Activated T-cell treated with anti-CD3 and anti-CD28 coated beads for 4 hours (primary cell): ENCODE results near the gene CYBA.

Experiments
- DNase-seq: peaks from one replicate; pipeline ENCODE4 v3.0.0-alpha.2; 2020

CYBA gene

DNA sequence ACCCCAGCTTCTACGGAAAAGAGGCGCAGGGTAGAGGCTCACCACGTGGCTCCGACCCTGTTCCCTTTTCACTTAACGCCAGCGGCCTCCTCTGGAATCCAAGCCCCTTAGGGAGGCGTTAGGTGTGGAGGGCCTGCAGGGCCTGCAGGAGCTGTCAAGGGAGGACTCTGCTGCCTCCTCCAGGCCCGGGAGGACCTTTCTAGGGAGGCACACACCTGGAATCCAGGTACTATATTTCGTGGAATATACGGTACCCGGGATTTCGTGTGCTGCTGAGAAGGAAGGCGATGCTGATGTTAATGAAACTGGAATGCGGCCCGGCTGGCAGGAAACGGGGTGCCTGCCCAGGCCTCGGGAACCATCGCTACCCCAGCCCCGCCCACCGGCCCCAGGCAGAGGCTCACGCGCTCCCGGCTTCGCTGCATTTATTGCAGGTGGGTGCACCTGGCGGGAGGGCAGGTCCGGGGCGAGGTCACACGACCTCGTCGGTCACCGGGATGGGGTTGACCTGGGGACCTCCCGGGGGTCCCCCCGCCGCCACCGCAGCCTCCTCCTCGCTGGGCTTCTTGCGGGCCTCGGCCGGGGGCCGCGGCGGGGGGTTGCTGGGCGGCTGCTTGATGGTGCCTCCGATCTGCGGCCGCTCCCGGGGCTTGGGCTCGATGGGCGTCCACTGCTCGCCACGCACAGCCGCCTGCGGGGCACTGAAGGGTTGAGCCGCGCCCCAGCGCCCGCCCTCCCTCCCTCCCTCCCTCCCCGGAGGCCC, 7.8 kb downstream of the CYBA start:
- DNase-seq = no peak

DNA sequence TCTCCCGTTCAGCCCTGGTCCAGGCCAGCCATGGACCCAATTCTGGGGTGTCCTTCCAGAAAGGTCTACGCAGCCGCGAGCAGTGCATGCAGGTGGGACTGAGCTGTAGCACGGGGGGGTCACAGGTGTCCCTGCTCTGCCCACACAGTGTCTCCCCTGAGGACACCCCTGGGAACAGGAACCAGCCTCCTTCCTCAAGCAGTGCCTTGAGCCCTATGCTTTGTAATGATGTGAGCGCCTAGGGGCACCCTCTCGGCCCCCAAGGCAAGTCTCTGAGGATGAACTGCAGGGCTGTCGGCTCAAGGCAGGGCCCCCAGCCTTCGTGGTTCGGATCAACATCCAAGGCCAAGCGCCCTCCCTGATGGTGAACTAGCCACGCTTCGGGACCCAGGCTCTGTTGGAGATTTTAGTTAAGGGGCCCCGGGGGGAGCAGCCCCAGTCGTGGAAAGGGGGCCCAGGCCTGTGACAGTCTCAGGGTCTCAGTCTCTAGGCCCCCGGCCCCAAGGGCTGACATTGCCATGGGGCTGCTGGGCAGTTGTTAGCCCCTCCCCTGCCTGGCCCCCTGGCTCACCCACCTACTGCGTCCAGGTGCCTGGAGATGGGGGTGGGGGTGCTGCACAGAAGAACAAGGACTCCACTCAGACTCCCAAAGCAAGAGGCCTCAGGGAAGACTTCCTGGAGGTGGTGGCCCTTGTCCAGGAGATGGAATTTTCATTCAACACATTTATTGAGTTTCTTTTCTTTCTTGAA, 10.2 kb downstream of the CYBA start:
- DNase-seq = no peak

DNA sequence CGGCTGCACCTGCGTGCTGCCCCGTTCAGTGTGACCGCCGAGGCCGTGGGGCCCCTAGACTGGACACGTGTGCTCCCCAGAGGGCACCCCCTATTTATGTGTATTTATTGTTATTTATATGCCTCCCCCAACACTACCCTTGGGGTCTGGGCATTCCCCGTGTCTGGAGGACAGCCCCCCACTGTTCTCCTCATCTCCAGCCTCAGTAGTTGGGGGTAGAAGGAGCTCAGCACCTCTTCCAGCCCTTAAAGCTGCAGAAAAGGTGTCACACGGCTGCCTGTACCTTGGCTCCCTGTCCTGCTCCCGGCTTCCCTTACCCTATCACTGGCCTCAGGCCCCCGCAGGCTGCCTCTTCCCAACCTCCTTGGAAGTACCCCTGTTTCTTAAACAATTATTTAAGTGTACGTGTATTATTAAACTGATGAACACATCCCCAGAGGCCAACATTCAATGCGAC, 10.8 kb downstream of the CYBA start:
- DNase-seq = no peak

DNA sequence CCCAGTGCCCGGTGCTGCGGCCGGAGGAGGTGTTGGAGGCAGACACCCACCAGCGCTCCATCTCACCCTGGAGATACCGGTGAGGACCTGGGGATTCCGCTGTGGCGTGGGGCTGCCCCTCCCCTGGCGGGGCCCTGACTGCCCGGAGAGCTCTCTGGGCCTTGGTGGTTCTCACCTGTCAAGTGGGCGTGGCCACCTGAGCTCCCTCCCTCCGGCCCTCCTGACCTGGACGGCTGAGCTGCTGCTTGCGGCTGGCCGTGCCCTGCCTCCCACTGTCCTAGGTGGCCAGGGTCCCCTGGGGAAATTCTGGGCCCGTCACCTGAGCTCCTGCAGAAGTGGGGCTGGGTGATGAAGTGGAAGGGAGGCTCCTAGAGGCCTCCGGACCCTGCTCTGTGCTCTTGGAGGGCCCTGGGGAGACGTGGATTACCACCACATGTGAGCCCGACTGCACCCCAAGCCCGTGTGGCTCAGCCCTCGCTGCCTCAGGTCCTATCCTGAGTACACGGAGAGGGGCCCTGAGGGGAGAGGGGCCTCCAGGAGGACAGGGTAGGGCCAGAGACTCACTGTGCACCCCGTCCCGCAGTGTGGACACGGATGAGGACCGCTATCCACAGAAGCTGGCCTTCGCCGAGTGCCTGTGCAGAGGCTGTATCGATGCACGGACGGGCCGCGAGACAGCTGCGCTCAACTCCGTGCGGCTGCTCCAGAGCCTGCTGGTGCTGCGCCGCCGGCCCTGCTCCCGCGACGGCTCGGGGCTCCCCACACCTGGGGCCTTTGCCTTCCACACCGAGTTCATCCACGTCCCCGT, 11.4 kb downstream of the CYBA start:
- no peak for DNase-seq

DNA sequence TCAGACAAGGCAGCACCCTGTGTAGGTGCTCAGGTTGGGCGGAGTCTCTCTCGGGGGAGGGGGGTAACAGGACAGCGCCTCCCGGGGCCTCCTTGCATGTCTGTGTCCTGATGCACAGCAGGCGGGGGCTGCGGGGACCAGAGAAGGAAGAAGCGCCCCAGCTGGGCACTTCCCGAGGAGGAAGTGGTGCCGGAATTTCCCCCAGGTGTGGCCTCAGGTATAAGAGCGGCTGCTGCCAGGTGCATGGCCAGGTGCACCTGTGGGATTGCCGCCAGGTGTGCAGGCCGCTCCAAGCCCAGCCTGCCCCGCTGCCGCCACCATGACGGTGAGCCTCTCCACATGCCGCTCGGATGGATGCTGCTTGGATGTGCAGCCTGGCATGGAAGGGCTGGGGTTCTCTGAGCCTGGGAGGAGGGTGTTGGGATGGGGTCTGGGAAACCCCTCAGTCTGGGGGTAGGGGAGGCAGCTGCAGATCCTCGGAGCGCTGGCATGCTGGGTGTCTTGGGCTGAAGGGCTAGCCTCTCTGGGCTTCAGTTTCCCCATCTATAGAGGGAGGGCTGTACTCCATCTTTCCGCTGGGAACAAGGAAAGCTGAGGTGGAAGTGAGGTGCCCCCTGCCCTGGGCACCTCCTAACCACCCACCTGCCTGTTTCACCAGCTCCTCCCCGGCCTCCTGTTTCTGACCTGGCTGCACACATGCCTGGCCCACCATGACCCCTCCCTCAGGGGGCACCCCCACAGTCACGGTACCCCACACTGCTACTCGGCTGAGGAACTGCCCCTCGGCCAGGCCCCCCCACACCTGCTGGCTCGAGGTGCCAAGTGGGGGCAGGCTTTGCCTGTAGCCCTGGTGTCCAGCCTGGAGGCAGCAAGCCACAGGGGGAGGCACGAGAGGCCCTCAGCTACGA, 12.3 kb downstream of the CYBA start, which contains the start of gene IL17C:
TSS of gene IL17C (plus strand) at position 250 of the 908 bp plus-strand sequence. CDS start at position 320, 70 bp downstream.
- DNase-seq = no peak

DNA sequence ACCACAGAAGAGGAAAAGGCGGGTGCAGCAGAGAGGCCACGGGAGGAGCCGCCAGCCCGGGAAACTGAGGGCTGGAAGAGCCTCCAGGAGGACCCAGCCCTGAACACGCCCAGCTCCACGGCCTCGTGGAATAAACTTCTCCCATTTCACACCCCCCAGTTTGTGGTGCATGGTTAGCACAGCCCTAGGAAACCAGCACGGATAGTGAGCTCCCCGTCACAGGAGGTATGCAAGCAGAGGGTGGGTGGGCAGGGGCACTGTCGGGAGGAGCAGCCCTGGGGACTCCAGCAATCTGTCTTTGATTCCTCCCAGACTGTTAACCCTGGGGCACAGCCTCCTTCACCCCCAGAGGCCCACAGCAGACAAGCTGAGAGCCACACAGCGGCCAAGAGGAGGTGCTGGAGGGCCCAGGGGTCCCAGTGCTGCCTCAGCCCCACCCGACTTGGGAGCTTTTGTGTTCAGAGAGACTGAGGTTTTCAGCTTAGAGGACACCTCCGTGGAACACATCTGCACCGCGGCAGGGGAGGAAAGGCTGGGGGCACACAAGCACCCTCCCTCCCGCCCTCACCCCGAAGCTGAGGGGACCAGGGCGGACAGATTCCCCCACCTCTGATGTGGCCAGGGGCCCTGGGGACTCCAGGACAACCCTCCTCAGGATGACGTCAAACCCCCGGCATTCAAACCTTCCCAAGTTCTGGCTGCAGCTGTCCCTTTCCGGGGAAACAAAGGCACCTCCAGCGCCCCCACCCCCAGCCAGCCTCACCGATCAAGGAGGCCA, 14.2 kb downstream of the CYBA start:
- DNase-seq = no peak

DNA sequence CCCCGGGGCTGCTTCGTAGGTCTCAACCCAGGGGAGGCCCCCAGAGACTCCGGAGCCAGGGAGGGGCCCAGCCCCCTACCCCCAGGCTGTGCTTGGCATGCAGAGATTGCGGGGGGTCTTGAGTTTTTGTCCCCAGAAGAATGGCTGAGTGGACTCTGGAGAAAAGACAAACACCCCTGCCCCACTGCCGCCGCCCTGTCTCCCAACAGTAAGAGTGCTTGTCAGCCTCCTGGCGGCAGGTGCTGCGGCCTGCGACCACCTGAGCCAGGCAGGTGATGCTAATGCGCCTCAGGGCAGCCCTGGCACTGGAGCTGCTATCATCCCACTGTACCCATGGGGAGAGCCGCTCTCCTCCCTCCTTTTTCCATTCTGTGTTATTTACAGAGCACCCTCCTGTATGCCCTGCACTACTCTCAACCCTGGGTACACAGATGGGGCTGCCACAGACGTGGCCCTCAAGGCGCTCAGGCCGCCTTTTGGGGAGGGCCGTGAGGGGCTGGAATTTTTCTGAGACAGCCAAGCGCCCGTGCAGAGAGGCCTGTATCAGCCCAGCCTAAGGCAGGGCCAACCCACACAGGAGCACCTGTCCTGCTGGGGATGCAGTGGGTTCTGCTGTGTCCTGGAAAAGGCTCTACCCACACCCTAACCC, 15.1 kb downstream of the CYBA start:
- DNase-seq = no peak

DNA sequence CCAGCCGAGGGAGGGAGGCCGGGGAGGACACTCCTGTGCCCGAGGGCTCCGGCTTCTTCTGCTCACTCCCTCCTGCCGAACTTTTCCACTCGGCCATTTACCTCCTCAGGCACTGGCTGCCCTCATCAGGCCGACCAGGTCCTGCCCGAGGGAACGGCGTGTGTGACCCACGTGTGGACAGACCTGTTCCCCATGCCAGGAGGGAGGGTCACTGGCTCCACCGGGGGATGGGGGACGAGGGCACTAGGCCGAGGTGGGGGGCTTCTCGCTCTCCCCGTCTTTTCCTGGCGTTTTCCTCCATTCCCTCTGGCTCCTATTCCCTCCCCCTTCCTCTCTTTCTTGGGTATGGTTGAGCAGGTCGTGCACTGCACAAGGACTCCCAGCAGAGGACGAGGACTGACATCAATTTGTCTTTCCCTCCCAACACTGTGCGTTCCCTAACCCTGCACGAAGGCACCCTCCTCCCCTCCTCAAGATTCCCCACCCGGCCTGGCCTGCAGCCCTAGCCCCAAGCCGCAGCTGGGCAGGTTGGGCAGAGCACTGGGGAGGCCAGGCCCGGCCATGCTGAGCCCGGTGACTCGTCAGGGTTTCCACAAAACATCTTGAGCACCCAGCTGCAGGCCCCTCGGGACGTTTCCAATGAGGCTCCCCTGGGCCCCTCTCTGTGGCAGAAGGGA, 15.7 kb downstream of the CYBA start:
- no peak for DNase-seq

DNA sequence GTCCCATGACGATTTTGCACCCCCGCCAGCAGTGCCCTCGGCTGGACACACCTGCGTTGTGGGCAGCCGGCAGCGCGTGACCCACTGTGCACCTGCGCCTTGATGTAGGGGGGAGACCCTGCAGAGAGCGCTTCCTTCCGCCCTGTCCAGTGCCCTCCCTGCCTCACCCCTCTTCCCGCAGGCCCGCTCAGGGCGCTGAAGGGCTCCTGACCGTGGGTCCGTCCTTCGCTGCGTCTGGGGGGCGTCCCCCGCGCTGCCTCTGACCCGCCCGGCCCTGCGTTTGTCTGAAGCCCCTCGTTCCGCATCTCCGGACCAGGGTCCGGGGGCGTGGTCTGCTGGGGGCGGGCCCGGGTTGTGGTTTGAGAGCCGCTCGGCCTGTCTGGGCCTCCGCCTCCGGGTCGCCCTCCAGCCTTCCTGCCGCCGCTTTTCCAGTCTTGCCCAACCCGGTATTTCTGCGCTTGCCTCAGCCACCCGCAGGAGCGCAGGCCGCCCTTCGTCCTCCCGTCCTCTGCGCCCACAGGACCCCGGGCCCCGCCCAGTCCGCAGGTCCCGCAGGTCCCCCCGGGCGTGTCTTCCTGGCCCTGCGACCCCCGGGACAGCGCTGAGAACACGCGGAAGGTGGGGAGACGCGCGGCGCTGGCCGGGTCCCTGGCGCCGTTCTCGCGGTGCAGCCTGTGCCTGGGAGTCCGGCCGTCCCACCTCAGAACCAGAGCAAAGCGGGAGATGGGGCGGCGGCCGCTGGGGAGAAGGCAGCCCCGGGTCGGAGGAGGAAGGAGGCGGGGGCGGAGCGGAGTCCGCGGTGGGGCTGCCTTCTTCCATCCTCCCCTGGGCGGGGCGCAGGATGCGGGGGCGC, 16.5 kb downstream of the CYBA start:
- DNase-seq = peak; percentile 40

DNA sequence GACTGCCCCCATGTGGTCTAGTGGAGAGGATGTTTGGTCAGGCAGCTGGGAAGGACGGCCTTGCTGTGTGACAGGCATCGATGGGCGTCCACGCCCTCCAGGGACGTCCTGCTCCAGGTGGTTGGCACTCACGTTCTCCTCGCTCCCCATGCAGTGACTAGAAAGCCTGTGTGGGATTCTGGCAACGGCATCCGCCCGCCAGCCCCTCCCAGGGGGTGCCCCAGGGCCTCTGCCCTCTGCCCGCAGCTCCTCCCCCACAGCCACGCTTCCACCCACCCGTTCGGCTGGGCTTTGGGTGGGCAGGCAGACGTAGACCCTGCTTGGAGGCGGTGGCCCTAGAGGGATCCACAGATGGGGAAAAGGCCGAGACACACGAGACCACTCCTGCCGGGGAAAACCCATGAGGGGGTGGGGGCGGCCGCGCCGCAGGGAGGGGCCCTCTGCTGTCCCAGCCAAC, 17.1 kb downstream of the CYBA start:
- DNase-seq = peak; percentile 35

DNA sequence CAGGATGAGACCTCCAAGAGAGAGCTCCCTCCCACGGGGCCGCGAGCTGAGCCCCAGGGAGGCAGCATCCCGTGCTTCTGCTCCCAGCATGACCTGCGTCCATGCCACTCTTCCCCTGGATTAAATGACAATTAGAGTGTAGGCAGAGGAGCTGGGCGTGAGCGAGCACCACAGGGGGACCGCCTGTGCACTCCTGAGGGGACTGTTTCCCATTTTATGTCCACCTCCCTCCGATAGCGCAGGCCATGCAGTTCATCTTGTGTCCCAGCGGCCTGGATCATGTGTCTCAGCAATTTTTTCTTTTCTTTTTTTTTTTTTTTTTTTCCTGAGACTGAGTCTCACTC, 18.3 kb downstream of the CYBA start:
- DNase-seq = no peak

DNA sequence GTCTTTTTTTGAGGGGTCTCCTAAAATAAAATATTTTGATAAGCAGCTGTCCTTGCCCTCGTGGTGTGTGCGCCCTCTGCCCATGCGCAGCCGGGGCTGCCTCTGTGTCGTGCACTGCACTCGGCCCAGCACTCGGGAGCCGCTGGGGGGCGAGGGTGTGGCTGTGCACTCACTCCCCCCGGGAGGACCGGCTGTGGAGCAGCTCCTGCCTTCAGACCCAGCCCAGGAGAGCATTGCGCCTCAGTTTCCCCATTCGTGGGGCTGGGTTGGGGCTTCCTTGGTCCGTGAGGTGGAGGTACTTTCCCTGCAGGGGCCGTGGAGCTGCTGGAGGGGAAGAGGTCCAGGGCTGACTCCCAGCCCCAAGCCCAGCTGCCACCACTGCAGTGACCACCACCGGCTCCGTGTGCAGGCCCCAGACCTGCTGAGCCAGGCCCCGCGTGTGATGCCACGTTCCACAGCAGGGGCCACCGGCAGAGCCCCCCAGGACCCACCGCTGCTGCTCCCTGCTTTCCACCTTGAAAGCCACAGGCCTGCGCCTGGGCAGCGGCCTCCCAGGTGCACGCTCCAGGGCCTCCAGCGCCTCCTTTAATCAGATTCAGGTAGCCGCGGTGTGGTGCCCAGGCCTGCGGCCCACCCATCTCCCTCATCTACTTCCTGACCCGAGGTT, 18.8 kb downstream of the CYBA start:
- no peak for DNase-seq

DNA sequence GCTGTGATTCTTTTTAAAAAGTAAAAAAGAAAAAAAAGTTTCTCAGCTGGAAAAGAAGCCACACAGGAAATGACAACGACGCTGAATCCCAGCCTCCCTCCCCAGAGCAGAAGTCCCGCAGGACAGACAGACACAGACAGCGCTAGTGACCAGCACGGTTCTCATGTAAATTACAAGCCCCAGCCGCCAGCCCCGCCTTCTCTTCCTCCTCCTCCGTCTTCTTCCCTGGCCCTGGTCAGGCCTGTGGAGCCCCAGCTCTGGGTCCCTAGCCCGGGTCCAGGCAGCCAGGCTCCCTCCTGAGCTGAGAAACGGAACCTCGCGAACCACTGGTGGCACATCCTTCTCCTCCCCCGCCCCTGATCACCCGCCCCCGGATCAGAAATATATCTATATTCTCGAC, 19.5 kb downstream of the CYBA start:
- no peak for DNase-seq

DNA sequence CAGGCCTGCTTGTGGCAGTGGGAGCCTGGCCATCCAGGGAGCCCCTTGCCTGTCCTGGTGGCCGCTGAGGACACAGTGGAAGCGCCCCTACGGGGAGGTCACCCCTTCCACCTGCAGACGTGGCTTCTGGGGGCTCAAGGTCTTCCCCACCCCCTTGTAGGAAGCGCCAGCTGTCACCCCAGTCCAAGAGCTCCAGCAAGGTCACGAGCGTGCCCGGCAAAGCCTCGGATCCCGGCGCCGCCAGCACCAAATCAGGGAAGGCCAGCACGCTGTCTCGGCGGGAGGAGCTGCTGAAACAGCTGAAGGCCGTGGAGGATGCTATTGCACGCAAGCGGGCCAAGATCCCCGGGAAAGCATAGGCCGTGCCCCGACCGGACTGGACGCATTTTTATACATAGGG, 19.9 kb downstream of the CYBA start:
- no peak for DNase-seq

DNA sequence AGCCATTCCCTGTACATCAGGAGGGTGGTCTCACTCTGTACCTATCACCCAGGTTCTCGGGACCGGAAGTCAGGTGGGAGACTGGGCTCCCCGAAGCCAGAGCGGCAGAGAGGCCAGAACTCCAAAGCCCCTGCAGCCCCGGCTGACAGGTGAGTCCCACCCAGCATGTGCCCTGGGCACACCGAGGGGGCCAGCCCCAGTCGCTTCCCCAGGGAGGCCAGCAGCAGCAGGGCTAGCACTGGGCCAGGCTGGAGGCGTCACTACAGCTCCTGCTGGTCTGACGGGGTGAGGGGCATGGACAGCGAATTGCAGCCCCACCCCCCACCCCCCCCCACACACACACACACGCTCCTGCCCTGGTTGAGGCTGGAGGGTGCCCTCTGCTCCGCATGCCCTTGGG, 20.4 kb downstream of the CYBA start:
- DNase-seq = no peak

DNA sequence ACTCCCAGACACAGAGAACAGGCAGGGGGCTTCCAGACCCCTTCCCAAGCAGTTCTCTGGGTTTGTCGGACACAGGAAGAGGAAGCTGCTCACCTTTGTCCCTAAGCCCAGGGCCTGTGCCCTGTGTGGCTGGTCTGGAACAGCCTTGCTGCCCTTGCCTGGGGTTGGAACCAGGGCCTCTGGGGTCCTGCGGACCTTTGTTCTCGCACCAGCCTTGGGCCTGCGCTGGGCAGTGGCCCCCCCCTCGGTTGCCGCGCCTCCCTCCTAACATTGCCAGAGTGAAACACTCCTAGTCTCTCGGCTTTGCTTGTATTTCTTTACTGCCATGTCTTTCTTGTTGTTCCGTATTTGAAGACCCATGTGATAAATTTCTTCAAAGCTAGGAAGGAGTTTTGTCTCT, 21.0 kb downstream of the CYBA start:
- no peak for DNase-seq

DNA sequence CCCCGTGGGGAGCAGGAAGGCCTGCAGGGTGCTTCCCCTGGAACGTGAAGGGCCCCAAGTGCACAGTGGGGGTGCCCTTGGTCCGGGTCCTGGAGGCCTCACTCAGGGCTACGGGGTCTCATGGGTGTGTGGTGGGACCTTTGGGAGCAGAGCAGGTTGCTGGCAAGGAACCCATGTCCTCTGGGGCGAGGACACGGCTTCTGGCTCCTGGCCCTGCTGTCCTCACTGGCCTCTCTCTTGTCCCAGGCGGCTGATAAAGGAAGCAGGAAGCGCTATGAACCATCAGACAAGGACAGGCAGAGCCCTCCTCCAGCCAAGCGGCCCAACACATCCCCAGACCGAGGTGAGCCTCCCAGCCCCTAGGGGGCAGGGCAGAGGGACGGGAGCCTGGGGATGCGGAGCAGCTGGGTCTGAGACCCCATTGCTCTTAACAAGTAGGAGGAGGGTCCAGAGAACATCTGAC, 22.3 kb downstream of the CYBA start:
- DNase-seq = no peak

DNA sequence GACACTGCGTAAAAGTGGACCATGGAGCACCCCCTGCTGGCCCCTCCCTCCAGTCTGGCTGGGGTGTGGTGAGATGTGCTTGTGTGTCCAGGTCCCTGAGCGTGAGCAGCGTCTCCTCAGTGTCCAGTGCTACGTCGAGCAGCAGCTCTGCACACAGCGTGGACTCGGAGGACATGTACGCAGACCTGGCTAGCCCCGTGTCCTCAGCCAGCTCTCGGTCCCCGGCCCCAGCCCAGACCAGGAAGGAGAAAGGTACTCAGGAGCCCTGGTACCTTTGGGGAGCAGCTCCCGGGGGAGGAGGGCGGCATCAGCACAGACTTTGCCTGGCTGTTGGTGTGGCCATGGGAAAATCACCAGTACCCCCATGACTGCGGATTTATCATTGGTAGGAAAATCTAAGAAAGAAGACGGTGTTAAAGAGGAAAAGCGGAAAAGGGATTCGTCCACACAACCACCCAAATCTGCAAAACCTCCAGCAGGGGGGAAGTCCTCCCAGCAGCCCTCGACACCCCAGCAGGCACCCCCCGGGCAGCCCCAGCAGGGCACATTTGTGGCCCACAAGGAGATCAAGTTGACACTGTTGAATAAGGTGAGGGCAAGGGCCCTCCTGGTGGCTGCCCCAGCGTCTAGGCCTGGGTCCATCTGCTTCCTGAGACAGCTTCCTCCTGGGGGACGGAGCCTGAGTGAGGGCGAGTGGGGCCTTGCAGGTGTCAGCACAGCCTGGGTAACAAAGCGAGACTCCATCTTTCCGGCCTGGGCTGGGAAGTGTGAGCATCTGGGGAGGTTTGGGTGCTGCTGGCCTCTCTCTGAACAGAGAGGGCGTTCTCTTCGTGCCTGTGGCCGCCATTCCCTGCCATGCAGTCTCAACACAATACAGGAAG, 23.1 kb downstream of the CYBA start:
- DNase-seq = no peak
